ENCODE data around the gene C1QTNF12.

C1QTNF12 gene

DNA sequence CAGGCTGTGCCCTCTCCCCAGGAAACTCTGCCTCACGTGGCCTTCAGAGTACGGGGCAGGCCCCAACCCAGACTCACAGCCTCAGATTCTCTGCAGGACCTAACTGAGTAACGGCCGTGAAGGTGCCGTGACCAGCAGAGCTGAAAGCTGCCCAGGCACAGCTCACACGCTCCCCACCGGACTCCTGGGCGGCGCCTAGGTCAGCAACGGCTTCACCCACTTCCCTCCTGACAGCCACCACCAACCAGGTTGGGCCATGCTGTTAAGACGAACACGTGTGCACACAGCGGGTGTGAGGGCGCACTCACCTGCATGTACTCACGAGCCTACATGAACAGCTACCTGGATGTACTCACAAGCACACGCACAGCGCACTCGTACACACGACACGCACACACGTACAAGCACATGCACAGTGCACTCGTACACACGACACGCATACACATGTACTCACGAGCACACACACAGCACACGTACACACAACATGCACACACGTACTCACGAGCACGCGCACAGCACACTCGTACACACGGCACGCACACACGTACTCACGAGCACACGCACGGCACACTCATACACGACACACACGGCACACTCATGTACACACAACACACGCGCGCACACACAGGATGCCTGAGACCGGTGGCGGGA is 23.8 kb downstream of the C1QTNF12 start:
- TF ChIP-seq, protein P1, sequence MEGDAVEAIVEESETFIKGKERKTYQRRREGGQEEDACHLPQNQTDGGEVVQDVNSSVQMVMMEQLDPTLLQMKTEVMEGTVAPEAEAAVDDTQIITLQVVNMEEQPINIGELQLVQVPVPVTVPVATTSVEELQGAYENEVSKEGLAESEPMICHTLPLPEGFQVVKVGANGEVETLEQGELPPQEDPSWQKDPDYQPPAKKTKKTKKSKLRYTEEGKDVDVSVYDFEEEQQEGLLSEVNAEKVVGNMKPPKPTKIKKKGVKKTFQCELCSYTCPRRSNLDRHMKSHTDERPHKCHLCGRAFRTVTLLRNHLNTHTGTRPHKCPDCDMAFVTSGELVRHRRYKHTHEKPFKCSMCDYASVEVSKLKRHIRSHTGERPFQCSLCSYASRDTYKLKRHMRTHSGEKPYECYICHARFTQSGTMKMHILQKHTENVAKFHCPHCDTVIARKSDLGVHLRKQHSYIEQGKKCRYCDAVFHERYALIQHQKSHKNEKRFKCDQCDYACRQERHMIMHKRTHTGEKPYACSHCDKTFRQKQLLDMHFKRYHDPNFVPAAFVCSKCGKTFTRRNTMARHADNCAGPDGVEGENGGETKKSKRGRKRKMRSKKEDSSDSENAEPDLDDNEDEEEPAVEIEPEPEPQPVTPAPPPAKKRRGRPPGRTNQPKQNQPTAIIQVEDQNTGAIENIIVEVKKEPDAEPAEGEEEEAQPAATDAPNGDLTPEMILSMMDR (IDR thresholded peaks at IDR 0.05; ENCODE audit: low read depth, low read length, missing control alignments): no peak
- no peak overlapping the region for H3K4me3 ChIP-seq (replicated peaks; ENCODE audit: low read depth, low read length)
- no peak for DNase-seq (ENCODE audit: extremely low read depth, low read depth)

DNA sequence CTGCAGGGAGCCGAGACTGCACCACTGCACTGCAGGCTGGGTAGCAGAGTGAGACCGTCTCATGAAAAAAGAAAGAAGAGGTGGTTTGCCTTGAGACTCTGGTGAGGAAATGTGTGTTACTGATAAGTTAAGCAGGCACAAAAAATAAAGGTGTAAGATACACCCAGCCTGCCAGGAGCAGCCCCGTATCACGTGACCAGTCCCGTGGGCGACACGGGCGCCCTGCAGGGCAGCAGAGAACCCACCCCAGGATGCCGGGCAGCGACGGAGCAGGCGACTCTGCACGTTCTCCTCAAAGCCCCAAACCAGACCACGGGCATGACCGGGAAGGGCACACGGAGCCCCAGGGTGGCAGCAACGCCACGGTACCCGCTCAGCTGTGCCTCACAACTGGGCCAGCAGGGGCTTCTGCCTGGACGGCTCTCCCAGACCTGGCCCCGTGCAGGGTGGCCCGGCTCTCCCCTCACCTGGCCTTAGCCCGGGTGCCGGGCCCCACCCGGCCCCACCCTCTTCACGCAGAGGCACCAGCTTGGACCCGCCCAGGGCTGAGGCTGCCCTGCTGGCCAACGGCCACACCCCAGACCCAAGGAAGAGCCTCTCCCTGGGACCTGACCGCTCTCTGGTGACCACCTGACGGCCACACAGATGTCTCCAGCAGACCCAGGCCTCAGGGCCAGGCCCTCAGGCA is 24.5 kb downstream of the C1QTNF12 start:
- no peak for DNase-seq (ENCODE audit: extremely low read depth, low read depth)
- H3K4me3 ChIP-seq (replicated peaks; ENCODE audit: low read depth, low read length): no peak overlapping the region
- TF ChIP-seq, protein P1 (IDR thresholded peaks at IDR 0.05; ENCODE audit: low read depth, low read length, missing control alignments): no peak

- DNase-seq (ENCODE audit: extremely low read depth, low read depth): no peak
- TF ChIP-seq, protein P1 (IDR thresholded peaks at IDR 0.05; ENCODE audit: low read depth, low read length, missing control alignments): no peak
- no peak overlapping the region for H3K4me3 ChIP-seq (replicated peaks; ENCODE audit: low read depth, low read length)
Measured at GRCh38 chr1:1220197-1220596, 26.3 kb downstream of the C1QTNF12 start.

DNA sequence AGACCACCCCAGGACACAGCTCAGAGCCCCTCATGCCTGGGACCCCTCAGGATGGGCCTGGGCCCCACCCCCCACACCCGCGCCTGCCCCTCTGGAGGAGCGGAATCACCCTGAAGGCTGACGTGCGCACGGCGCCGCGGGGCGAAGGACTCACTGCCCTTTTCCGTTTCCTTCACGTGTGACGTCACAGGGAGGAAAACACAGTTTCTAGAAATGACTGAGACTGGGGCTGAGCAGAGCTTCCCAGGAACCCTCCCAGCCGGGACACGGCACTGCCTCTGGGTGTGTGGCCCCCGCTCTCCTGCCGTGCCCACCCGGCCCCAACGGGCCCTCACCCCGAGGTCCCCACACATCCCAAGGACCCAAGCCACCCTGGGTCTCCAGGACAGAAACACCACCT is 27.2 kb downstream of the C1QTNF12 start:
- TF ChIP-seq, protein P1 (IDR thresholded peaks at IDR 0.05; ENCODE audit: low read depth, low read length, missing control alignments): no peak

GRCh38 chr1:1218524-1219200 is 27.9 kb downstream of the C1QTNF12 start:
- TF ChIP-seq, protein P1 (IDR thresholded peaks at IDR 0.05; ENCODE audit: low read depth, low read length, missing control alignments): no peak
- H3K4me3 ChIP-seq (replicated peaks; ENCODE audit: low read depth, low read length): no peak overlapping the region
- no peak for DNase-seq (ENCODE audit: extremely low read depth, low read depth)

More for the DNA sequence above, 27.2 kb downstream of the C1QTNF12 start:
- no peak overlapping the region for H3K4me3 ChIP-seq (replicated peaks; ENCODE audit: low read depth, low read length)
- DNase-seq (ENCODE audit: extremely low read depth, low read depth): no peak

DNA sequence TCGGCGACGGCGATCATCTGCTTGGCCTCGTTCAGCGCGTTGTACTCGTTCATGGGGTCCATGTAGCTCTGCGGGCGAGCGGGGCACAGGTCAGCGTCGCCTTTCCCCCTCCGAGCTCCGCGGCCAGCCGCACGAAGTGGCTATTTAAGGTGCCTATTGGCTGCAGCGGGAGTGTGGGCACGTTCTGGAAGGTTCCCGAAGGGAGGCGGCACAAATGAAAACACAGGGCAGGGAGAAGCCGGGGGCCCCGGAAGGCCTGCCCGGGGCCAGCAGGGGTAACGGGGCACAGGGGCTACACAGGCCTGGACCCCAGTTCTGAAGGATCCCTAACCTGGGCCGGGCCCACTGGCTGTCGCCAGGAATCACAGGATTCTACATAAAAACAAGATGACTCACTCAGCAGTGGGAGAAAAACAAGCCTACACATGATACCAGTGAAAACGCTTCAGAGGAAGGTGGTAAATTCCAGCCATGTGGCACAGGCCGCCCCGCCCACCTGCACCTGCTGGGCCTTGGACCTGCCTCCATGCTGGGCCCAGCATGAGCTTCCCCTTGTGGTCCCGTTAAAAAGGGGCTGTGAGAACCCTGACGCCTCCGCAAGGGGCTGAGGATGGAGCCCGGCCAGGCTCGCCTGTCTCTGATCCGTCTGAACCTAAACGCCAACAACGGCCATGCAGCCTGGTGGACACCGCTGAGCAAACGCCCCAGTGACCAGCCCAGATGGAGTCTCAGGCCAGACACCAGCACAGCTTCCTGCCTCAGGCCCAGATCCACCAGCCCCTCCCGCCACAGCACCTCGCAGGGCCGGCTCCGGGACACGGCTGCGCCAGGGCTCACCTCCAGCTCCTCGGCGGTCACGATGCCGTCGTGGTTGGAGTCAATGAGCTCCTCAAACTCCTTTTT is 28.6 kb downstream of the C1QTNF12 start:
- DNase-seq (ENCODE audit: extremely low read depth, low read depth): peak; percentile 20
- no peak overlapping the region for H3K4me3 ChIP-seq (replicated peaks; ENCODE audit: low read depth, low read length)
- TF ChIP-seq, protein P1 (IDR thresholded peaks at IDR 0.05; ENCODE audit: low read depth, low read length, missing control alignments): no peak
